Spleen (tissue), 7 donors: ENCODE data around the gene STAC3.

Source experiments
- POLR2A ChIP-seq, 3 donors: fragments of 450-650 bp; IDR thresholded peaks; one replicate each; pipeline ENCODE4 v1.5.1; 2017; ENCODE audit warnings: antibody characterized with exemption in 3 of 3, mild to moderate bottlenecking in 1 of 3
- TF ChIP-seq, protein P1 (sequence below), 11 experiments: fragments of 200-600 bp in 7 of 11; fragments of 450-650 bp in 4 of 11; sonication (generic) in 4 of 11; IDR thresholded peaks in 8 of 11; conservative IDR thresholded peaks in 3 of 11; 1 replicate in 7 of 11; 2 replicates in 4 of 11; pipeline versions ENCODE4 v1.4.0 to v1.8.0; 2016 to 2021; ENCODE audit warnings: antibody characterized with exemption in 11 of 11, inconsistent platforms in 4 of 11, mild to moderate bottlenecking in 1 of 11
- donor health status: DM: no; HTN: no; CAD: no; lungs with moderate emphysema.
- donor health status: DM: no; HTN: no; CAD: no.
- donor health status: DM: no; HTN: no; CAD: no.

GRCh38 chr12:57280211-57281062, 29.4 kb upstream of the STAC3 start:
- TF ChIP-seq, protein P1, sequence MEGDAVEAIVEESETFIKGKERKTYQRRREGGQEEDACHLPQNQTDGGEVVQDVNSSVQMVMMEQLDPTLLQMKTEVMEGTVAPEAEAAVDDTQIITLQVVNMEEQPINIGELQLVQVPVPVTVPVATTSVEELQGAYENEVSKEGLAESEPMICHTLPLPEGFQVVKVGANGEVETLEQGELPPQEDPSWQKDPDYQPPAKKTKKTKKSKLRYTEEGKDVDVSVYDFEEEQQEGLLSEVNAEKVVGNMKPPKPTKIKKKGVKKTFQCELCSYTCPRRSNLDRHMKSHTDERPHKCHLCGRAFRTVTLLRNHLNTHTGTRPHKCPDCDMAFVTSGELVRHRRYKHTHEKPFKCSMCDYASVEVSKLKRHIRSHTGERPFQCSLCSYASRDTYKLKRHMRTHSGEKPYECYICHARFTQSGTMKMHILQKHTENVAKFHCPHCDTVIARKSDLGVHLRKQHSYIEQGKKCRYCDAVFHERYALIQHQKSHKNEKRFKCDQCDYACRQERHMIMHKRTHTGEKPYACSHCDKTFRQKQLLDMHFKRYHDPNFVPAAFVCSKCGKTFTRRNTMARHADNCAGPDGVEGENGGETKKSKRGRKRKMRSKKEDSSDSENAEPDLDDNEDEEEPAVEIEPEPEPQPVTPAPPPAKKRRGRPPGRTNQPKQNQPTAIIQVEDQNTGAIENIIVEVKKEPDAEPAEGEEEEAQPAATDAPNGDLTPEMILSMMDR (IDR thresholded peaks at IDR 0.05 in 8 of 11, conservative IDR thresholded peaks at IDR 0.05 in 3 of 11) = no peak
- TF ChIP-seq POLR2A (IDR thresholded peaks at IDR 0.05) = no peak
